Measurements from ENCODE around the gene ERCC1.

DNA sequence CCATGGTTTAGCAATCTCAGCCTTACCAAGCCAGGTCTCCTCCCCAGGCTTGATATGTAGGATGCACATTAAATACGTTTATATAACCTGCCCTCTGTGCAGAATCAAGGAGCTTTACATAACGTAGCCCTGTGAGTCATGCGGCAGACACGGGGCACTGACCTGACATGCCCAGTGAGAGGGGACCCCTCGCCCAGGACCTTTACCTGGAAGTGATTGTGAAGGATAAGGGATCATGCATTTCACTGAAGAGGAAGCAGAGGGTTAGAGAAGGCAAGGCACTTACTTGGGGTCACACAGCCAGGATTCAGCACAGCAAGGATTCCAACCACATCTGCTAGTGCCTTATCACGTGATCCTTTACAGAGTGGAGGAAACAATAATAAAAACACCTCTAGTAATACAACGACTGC lies 25.2 kb upstream of the ERCC1 start:
- TF ChIP-seq, protein P1, sequence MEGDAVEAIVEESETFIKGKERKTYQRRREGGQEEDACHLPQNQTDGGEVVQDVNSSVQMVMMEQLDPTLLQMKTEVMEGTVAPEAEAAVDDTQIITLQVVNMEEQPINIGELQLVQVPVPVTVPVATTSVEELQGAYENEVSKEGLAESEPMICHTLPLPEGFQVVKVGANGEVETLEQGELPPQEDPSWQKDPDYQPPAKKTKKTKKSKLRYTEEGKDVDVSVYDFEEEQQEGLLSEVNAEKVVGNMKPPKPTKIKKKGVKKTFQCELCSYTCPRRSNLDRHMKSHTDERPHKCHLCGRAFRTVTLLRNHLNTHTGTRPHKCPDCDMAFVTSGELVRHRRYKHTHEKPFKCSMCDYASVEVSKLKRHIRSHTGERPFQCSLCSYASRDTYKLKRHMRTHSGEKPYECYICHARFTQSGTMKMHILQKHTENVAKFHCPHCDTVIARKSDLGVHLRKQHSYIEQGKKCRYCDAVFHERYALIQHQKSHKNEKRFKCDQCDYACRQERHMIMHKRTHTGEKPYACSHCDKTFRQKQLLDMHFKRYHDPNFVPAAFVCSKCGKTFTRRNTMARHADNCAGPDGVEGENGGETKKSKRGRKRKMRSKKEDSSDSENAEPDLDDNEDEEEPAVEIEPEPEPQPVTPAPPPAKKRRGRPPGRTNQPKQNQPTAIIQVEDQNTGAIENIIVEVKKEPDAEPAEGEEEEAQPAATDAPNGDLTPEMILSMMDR (IDR thresholded peaks at IDR 0.05; ENCODE audit: low read depth, low read length, poor library complexity, severe bottlenecking), result no peak
- no peak for TF ChIP-seq EZH2phosphoT487 (IDR thresholded peaks at IDR 0.05; ENCODE audit: borderline replicate concordance, low read length)

All from DOHH2 (cell line).